CD4-positive, alpha-beta T cell treated with Interleukin-1 beta for 1 hour (primary cell): ENCODE measurements around the gene FANCE.
A peak's percentile ranks its signal among the peaks of the same experiment; 100 is the strongest.

Experiments
- DNase-seq, 2 donors: peaks; one replicate each; pipeline ENCODE4 v3.0.0-alpha.2; 2020 to 2022

The FANCE gene

GRCh38 chr6:35468980-35469750 lies 17.0 kb downstream of the FANCE start:
- DNase-seq = no peak

DNA sequence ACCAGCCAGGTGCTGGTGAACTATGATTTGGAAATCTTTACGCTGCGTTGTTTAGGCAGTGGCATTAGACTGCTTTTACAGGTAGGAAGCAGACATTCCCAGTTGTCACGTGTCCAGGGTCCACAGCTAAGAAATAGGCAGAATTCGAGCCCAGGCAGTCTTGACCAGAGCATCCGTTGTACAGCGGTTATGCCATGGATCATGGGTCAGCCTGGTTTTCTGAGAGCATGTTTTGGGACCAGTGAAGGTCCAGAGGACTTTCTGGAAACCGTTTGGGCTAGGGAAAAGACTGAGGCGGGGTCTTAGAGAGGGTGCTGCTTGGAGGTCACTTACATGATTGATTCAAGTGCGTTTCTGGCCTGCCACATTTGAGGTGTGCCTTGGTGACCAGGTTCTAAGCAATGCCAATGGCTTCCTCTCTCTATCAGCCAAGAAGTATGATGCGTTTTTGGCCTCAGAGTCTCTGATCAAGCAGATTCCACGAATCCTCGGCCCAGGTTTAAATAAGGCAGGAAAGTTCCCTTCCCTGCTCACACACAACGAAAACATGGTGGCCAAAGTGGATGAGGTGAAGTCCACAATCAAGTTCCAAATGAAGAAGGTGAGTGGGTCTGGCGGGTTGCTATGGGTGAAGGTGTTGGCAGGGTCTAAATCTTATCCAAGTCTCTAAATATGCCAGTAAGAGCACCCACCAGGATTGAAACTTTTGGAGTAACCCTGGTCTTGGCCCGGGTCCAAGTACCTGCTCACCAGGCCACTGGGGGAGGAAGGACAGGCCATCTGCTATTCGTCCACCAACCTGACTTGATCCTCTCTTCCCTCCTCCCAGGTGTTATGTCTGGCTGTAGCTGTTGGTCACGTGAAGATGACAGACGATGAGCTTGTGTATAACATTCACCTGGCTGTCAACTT lies 17.9 kb downstream of the FANCE start:
- peak in 1 of 2 donors; percentile 29 for DNase-seq

DNA sequence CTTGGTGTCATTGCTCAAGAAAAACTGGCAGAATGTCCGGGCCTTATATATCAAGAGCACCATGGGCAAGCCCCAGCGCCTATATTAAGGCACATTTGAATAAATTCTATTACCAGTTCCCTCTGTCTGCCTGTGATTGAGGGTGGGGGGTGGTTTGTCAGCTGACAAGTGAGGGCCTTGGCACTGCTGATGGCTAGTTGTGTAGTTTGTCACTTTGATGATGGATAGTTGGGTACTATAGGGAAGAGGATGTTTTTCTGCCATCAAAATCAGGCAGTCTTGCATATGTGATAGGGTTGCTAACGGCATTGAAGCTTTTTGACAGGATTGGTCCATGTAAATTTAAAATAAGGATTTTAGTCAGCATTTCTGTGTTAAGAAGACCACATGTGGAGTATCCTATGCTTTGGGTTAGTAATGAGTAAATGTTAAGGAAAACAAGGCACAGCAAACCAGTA lies 18.6 kb downstream of the FANCE start:
- DNase-seq = no peak

DNA sequence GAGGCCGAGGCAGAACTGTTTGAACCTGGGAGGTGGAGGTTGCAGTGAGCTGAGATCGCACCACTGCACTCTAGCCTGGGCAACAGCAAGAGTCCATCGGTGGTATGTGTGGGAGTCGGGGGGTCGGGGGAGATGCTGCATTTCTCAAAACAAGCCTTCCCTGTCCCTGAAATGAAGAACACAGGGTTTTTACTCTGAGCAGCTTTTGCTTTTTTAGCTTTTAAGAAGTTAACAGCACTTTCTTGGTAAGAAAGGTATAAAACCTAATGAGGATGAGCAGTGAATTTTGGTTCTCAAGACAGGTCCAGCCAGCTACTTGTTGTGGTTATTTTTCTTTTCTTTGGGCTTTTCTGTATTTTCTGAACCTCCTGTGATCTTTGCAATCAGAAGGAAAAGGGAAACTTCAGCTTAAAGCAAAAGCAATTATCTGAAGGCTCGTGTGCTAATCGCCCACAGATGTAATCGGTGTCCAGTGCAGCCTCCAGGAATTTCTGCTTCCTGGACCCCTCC lies 19.8 kb downstream of the FANCE start:
- no peak for DNase-seq

DNA sequence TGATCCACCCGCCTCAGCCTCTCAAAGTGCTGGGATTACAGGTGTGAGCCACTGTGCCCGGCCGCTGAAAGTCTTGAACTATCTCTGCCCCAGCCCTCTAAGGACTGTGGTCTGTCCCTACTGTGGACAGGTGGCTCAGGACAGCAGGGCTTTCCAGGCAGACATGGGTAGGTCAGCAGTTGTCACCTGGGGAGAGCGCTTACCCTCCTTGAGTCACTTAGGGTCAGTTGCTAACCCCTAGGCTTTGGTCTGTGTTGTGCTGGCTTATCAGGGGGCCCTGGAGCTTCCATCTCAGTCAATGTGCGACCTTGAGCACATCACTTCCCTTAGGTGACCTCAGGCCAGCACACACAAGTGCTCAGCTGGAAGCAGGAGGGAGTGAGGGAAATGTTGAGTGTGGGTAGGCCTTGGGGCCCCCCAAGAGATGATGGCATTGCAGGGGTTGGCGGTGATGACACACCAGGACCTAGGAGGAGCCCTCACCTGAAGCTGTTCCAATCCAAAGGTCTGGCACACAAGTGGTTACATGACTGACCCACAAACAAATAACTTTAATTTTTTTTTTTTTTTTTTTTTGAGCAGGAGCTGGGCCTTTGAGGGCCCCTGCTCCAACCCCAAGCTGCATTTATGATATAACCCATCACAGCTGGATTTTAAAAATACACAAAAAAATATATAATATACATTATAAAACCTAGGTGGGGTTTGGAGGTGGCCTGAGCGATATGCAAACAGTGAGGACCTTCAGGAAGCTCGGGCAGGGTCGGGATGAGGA lies 21.1 kb downstream of the FANCE start:
- no peak for DNase-seq

GRCh38 chr6:35473850-35474130 lies 21.7 kb downstream of the FANCE start:
- no peak for DNase-seq

DNA sequence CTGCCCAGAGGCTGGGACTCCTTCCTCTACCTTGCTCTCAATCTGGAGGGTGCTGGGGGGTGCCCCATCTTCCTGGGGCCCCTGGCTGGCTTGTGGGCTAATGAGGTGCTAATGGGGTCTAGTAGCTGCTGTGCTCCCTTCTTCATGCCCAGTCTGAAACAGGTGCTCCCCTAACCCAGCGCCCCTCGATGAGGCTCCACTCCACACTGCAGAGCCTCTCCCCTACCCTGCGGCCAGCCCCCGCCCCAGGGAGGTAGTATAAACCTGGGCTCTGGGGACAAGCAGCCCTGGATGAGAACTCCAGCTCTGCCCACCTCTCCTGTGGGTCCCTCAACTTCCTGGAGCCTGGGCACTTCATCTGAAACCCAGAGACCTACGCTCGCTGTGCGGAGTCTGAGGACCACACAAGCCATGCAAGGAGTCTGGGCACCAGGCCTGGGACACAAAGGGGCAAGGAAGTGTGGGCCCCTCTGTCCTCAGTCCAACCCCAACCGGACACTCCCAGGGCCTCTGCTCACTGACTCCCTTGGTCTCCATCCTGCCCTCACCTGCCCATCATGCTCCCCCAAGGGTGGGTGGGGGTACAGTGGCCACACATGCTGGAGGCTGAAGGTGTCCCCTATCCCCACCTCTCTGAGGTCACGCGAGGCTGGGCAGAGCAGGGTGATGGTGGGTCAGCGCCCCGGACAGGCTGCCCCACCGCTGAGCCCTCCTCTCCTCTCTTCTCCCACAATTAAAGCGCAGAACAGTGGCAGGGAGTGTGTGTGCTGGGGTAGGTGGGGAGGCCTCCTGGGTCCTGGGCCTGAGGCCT lies 22.2 kb downstream of the FANCE start:
- DNase-seq = no peak

GRCh38 chr6:35474942-35475570 lies 22.9 kb downstream of the FANCE start:
- no peak for DNase-seq

DNA sequence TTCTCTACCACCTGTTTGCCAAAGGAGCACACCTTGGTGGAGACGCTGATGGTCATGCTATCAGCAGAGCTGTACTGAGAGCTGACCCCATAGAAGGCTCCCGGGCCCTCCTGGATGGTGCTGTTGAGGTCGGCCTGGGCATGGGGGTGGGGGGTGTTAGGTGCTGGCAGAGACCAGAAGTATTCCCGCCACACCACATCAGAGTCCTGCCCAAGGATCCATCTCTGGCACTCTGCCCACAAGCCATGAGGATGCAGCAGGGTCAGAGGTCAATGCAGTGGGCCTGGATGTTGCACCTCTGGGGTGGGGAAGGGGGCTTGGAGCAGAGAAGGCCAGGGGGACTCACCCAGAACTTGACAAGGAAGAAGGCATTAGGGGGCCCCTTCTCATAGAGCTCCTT lies 23.4 kb downstream of the FANCE start:
- DNase-seq = no peak

GRCh38 chr6:35476004-35476403 lies 23.9 kb downstream of the FANCE start:
- no peak for DNase-seq

- no peak for DNase-seq
Observed at GRCh38 chr6:35477028-35477427, 24.9 kb downstream of the FANCE start.

- no peak for DNase-seq
Observed at GRCh38 chr6:35477551-35478179, 25.5 kb downstream of the FANCE start.

- no peak for DNase-seq
Observed at GRCh38 chr6:35478259-35478658, 26.1 kb downstream of the FANCE start.

DNA sequence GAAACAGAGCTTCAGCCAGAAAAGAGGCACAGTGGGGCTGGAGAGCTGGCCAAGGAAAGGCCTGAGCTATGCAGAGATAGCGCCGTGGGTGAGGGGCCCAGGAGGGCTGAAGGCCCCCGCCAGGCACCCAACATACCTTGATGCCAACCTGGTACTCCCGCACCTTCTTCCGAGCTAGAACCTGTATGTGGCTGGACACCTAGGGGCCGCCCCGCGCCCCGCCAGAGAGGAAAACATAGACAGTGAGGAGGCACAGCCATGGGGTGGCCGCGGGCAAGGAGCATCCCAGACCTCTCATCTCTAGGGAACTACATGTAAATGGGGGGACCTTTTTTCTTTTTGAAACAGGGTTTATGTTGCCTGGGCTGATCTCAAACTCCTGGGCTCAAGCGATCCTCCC lies 28.0 kb downstream of the FANCE start:
- no peak for DNase-seq

GRCh38 chr6:35481226-35481625 lies 29.1 kb downstream of the FANCE start:
- no peak for DNase-seq

- DNase-seq = no peak
Observed at GRCh38 chr6:35483062-35483461, 30.9 kb downstream of the FANCE start.

DNA sequence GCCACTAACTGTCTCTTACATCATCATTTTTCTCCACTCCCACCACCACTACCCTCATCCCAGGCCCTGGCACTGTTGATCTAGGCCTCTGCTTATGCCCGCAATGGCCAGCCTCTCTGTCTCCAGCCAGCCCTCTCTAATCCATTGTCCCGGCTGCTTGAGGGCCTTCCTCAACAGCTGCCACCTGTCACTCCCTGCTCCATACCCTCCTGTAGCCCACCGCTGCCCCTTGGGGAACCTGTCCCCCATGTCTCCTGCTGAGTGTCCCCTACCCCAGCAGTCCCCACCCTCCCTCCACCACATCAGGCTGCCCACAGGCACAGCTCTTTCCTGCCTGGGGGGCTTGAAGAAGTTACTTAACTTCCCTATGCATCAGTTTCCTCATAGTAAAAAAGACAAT lies 31.4 kb downstream of the FANCE start:
- DNase-seq = no peak

GRCh38 chr6:35483893-35484645 lies 31.9 kb downstream of the FANCE start:
- DNase-seq = no peak

GRCh38 chr6:35484921-35485392 lies 32.8 kb downstream of the FANCE start:
- DNase-seq = no peak

GRCh38 chr6:35485402-35485877 lies 33.3 kb downstream of the FANCE start:
- no peak for DNase-seq
